NCI-H774 (cell line): Measurements from ENCODE around the gene HCN2.
"Not testable (repeated sequence)": the region's sequence is repeated elsewhere in the genome, so short reads cannot be mapped to it uniquely, and the experiment has no call there.

Experiments used
- DNase-seq: peaks from one replicate; lab custom pipeline; 2025; lab: John Stamatoyannopoulos, UW

Gene HCN2

DNA sequence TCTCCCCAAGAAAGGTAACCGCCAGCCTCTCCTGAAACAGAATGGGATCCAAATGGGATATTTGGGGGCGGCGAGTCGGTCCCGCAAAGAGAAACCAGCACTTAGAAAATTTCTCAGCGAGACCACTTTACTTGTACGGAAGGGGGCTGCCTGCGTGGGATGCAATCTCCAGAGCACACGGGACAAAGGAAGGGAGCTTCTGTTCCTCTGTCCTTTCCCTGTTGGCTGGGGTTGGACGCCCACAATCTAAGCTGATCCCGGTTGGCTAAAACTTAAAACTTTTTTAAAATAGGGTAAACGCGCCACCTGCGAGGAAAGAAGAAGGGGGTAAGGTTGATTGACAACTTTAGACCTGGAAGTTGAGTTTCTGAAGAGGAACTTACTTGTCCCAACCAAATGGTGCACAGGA, 18.1 kb upstream of the HCN2 start:
- peak; percentile 22 for DNase-seq

DNA sequence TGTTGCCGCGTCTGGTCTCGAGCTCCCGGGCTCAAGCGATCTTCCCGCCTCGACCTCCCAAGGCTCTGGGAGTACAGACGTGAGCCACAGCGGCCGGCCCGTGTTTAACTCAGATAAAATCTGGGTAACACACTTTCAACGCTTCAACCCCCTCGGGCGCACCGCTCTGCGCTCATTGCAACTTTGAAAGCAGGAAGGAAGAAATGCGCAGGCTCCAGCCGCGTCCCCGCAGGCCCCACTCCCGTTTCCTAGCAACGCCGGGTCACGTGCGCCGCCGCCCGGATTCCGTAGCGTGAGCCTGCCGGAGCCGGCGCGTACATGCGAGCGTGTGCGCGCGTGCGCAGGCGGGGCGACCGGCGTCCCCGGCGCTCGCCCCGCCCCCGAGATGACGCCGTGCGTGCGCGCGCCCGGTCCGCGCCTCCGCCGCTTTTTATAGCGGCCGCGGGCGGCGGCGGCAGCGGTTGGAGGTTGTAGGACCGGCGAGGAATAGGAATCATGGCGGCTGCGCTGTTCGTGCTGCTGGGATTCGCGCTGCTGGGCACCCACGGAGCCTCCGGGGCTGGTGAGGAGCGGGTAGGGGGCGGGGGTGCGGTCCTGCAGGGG, 17.4 kb upstream of the HCN2 start, which contains the start of gene BSG:
Gene BSG (plus strand): TSS at position 457 of the 603 bp plus-strand sequence. CDS start 39 bp downstream, at position 496.
- DNase-seq: peak; percentile 98

GRCh38 chr19:572743-573518, 16.8 kb upstream of the HCN2 start:
- DNase-seq: no peak

DNA sequence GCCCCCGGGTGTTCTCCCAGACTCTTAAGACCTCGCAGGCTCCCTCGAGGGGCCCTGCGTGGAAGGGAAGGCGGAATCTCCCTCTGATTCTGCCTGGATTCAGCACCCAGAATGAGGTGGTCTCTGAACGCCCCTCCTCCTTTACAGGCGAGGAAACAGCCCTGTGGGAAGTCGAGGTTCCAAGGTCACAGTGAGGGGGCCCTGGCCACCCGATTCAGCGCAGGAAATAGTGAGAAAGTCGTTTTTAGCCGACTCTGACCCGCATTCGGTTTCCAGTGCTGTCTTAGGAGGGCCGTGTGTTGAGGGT, 16.2 kb upstream of the HCN2 start:
- no peak for DNase-seq

- DNase-seq: no peak
Measured at GRCh38 chr19:574658-575526, 14.8 kb upstream of the HCN2 start.

DNA sequence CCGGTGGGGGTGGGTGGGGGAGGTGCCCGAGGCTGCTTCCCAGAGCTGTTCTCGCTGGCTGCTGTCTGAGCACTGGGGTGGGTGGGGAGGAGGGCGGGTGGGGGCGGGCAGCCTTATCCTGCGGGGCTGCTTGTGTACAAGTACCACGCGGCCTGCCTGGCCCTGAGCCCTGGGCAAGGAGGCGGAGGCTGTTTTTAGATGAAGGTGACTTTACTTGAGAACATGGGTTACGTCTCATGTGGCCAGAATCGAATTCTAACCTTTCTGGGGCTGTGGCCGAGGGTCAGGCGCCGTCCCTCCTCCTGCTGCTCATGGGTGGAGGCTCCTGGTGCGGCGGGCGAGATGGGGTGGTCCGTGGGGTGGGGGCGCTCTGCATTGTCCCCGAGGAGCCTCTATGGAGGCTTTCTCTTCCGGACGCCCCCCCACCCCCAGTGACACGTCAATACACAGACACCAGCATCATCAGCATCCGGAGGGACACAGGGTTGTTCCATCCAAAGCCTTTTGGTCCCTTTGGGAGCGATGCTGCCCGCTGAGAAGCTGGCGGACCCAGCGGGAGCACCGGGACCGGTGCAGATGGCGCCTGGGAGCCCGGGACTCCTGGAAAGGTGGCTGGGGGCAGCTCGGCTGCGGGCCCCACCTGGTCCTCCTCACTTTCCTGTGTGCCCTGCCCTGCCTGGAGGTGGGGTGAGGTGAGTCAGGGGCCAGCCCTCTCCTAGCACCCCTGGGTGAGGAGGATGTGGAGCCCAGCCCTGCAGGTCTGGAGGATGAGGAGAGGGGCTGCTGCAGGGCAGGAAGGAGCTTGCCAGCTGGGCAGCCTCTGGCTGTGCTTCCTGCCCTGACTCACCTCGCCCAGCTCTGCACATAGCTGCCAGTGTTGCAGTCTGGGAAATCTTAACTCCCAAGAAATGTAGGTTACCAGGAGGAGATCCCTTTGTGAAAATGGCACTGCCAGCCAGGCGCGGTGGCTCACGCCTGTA, 13.9 kb upstream of the HCN2 start:
- no peak for DNase-seq

DNA sequence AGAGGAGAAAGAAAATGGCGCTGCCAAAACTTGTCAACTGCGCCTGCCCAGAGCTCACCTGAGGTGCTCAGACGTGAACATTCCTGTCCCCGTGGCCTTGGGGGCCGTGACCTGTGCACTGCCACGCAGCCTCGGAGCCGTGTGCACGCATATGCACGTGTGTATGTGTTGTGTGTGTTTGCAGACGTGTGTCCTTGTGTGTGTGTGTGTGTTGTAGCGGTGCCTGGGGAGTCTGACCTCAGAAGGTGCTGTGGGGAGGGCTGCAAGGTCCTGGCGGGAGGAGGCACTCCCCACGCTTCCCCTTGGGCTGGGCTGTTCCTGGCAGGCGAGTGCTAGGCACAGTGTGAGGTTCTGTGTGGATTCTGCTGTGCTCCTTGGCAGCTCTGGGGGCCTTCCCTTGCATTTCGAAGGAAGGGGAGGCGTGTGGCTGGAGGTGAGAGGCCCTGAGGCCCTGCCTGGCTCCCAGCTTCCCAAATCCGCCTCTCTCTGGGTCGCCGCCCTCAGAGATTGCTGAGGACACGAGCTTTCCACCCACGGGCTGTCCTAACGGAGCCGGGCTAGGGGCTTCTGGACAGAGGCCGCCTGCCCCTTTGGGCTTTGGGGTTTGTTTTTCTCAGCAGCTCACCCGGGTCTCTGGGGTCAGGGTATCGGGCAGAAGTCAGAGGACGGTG, 12.8 kb upstream of the HCN2 start:
- DNase-seq: no peak

GRCh38 chr19:577439-578392, 12.0 kb upstream of the HCN2 start:
- no peak for DNase-seq

DNA sequence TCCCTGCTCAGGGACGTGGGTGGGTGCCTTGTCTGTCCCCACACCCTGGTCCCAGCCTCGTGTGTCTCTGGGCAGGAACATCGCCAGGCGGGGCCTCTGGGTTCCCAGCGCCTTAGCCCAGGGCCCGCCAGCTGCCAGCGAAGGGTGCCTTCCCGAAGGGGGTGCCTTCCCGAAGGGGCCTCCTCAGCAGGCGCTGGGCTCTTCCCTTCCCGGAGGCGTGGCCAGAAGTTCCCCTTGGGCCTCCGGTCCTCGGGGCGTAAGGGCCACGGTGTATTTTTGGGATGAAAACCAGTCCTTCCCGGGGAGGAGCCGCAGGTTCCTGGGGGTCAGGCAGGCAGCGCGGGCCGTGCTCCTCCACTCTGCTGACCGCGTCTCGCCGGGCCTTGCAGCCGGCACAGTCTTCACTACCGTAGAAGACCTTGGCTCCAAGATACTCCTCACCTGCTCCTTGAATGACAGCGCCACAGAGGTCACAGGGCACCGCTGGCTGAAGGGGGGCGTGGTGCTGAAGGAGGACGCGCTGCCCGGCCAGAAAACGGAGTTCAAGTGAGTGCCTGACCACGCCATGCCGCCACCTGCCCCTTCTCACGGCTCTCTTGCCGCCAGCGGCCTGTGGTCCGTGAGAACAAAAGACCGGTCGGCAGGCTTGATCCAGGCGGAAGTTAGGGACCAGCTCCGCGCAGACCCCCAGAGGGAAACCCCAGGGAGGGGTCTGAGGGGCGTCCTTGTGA, 10.4 kb upstream of the HCN2 start:
- no peak for DNase-seq

- DNase-seq: no peak
Measured at GRCh38 chr19:579842-580155, 9.9 kb upstream of the HCN2 start.

DNA sequence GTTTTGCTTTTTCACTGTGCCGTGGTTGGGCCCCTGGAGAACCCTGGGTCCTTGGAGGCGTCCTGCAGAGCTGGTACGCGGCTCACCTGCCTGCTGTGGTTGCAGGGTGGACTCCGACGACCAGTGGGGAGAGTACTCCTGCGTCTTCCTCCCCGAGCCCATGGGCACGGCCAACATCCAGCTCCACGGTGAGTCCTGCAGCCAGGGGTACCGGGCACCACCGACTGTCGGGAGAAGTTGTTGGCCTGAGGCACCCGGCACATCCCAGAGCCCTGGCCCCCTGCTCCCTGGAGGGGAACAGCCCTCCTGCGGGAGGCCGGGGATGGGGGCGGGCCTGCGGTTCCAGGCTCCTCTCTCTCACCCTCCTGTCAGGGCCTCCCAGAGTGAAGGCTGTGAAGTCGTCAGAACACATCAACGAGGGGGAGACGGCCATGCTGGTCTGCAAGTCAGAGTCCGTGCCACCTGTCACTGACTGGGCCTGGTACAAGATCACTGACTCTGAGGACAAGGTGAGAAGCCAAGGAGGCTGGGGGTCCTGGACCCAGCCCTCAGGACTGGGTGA, 9.3 kb upstream of the HCN2 start:
- DNase-seq: no peak

GRCh38 chr19:581399-582111, 8.1 kb upstream of the HCN2 start:
- no peak for DNase-seq

DNA sequence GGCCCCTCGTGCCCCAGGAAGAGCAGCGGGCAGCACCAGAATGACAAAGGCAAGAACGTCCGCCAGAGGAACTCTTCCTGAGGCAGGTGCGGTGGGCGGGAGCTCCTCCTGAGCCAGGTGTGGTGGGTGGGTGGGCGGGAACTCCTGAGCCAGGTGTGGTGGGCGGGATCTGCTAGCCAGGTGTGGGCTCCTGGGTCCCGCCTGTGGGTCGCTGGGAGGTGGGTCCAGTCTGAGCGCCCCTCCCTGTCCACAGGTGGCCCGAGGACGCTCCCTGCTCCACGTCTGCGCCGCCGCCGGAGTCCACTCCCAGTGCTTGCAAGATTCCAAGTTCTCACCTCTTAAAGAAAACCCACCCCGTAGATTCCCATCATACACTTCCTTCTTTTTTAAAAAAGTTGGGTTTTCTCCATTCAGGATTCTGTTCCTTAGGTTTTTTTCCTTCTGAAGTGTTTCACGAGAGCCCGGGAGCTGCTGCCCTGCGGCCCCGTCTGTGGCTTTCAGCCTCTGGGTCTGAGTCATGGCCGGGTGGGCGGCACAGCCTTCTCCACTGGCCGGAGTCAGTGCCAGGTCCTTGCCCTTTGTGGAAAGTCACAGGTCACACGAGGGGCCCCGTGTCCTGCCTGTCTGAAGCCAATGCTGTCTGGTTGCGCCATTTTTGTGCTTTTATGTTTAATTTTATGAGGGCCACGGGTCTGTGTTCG, 7.0 kb upstream of the HCN2 start:
- DNase-seq: no peak

- DNase-seq: no peak
Measured at GRCh38 chr19:583198-583967, 6.3 kb upstream of the HCN2 start.

- no peak for DNase-seq
Measured at GRCh38 chr19:583968-584239, 5.8 kb upstream of the HCN2 start.

GRCh38 chr19:584240-585001, 5.3 kb upstream of the HCN2 start:
- no peak for DNase-seq

DNA sequence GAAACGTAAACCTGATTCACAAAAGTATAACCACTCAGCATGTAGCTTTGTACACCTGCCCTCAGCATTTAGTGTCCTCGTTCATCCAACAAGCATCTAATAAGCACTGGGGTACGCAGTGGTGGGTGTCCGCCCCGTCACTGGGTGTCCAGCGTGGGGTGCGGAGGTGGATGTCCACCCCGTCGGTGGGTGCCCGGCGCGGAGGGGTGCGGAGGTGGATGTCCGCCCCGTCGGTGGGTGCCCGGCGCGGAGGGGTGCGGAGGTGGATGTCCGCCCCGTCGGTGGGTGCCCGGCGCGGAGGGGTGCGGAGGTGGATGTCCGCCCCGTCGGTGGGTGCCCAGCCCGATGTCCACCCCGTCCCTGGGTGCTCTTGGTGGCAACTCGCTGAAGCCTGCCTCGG, 4.5 kb upstream of the HCN2 start:
- DNase-seq: not testable (repeated sequence)
